Measurements from ENCODE around the gene TFEB.

DNA sequence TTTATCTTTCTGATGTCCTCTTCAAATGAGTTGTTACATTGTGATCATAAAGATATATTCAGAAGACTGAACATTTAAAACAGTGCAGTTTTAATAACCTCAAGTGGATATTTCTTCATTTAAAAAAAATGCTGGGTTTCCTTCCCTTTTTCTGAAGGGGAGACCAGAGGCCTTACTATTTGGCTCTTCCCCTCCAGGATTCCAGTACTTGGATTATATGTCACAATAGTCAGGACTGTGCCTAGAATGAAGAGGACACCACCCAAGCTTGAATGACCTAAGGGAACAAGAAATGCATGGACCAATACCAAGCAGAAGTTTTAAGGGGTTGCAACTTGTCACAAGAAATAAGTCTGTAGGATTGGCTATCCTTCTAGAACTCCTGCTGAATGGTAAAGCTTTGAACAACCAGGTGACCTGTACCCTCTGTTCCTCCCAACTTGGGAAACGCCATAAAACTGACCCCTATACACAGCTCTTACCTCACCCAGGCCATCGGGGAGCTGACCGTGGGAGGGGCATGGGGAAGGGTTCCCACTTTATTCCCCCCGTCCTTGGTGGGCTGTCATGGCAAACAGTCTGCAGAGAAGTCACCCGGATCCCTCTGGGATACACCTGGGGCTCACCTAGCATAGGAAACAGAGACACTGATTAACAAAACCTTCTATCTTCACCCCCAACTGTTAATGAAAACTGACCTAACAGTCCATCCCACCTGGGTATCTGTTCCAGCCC lies 42.3 kb upstream of the TFEB start:
- TF ChIP-seq, protein P1, sequence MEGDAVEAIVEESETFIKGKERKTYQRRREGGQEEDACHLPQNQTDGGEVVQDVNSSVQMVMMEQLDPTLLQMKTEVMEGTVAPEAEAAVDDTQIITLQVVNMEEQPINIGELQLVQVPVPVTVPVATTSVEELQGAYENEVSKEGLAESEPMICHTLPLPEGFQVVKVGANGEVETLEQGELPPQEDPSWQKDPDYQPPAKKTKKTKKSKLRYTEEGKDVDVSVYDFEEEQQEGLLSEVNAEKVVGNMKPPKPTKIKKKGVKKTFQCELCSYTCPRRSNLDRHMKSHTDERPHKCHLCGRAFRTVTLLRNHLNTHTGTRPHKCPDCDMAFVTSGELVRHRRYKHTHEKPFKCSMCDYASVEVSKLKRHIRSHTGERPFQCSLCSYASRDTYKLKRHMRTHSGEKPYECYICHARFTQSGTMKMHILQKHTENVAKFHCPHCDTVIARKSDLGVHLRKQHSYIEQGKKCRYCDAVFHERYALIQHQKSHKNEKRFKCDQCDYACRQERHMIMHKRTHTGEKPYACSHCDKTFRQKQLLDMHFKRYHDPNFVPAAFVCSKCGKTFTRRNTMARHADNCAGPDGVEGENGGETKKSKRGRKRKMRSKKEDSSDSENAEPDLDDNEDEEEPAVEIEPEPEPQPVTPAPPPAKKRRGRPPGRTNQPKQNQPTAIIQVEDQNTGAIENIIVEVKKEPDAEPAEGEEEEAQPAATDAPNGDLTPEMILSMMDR (IDR thresholded peaks at IDR 0.05): no peak
- no peak for TF ChIP-seq EZH2 (IDR thresholded peaks at IDR 0.05)
